Stomach smooth muscle (tissue), 2 donors: Measurements from ENCODE around the gene DSN1.

ENCODE experiments used
- H3K27ac ChIP-seq: one replicate; pipeline ENCODE4 v1.7.0; 2013; ENCODE audit warnings: mild to moderate bottlenecking, low read length, inconsistent platforms
- H3K27me3 ChIP-seq, 2 donors: one replicate each; pipeline ENCODE4 v1.7.0; 2013; ENCODE audit warnings: low read length in 2 of 2; ENCODE audit not compliant: insufficient read depth in 2 of 2, control insufficient read depth in 1 of 2
- H3K36me3 ChIP-seq, 2 donors: one replicate each; pipeline ENCODE4 v1.7.0; 2013; ENCODE audit warnings: low read length in 2 of 2; ENCODE audit not compliant: control insufficient read depth in 2 of 2, insufficient read depth in 2 of 2
- H3K4me1 ChIP-seq: one replicate; pipeline ENCODE4 v1.7.0; 2013; ENCODE audit warnings: low read length; ENCODE audit not compliant: control insufficient read depth, insufficient read depth
- H3K4me3 ChIP-seq, 2 donors: one replicate each; pipeline ENCODE4 v1.7.0; 2013; ENCODE audit warnings: low read length in 2 of 2
- H3K9ac ChIP-seq, 2 donors: one replicate each; pipeline ENCODE4 v1.7.0; 2013; ENCODE audit warnings: low read length in 2 of 2, mild to moderate bottlenecking in 1 of 2
- H3K9me3 ChIP-seq, 2 donors: one replicate each; pipeline ENCODE4 v1.7.0; 2013; ENCODE audit warnings: low read length in 2 of 2; ENCODE audit not compliant: control insufficient read depth in 2 of 2
- donor health status: healthy.
- donor health status: Pancreatic carcinoma.

Gene DSN1, protein sequence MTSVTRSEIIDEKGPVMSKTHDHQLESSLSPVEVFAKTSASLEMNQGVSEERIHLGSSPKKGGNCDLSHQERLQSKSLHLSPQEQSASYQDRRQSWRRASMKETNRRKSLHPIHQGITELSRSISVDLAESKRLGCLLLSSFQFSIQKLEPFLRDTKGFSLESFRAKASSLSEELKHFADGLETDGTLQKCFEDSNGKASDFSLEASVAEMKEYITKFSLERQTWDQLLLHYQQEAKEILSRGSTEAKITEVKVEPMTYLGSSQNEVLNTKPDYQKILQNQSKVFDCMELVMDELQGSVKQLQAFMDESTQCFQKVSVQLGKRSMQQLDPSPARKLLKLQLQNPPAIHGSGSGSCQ

GRCh38 chr20:36773597-36774390, at the start of gene DSN1:
Gene DSN1, minus strand, starts transcription at chr20:36773763. Its CDS starts 2,305 bp downstream, at chr20:36771458.
- Histone ChIP-seq H3K36me3 (no peaks in the 10 kb centered on the region), H3K27ac (peak within 1 kb of the TSS; percentile 94), H3K27me3 (no peaks in the 10 kb centered on the region), H3K4me3 (peak within 1 kb of the TSS; percentile 65 to 93), H3K9ac (peak within 1 kb of the TSS; percentile 84 to 96), H3K9me3 (no peaks in the 10 kb centered on the region), H3K4me1 (peaks cover 26% of the 10 kb centered on the region)

DNA sequence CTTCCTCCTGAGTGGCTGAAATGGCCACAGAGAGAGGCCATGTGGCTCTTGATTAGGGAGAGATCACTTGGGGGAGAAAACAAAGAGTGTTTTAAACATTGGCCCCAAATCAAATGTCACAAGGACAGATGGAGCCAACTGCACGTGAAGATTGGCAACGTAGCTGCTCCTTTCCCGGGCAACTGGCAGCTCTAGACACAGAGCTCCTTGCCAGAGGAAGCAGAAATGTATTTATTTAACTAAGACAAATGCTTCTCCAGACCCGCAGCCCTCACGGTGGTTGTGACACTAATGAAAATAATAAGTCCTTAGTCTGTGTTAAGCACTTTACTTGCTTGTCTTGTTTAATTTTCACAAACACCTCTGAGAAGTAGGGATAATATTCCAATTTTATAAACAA, 49.6 kb upstream of the DSN1 start:
- H3K4me3 ChIP-seq: no peak overlapping the region
- H3K9ac ChIP-seq: no peak overlapping the region
- H3K27me3 ChIP-seq: no peaks in the 10 kb centered on the region
- peak overlapping the region; percentile 18 for H3K27ac ChIP-seq
- no peaks in the 10 kb centered on the region for H3K9me3 ChIP-seq
- H3K36me3 ChIP-seq: peaks cover 13 to 18% of the 10 kb centered on the region in 2 donors
- H3K4me1 ChIP-seq: peaks cover 23% of the 10 kb centered on the region

- peaks cover 12 to 18% of the 10 kb centered on the region in 2 donors for H3K36me3 ChIP-seq
Observed at GRCh38 chr20:36821964-36822437, 48.4 kb upstream of the DSN1 start.

GRCh38 chr20:36820928-36821327, 47.4 kb upstream of the DSN1 start:
- H3K4me1 ChIP-seq: peaks cover 23% of the 10 kb centered on the region
- no peak overlapping the region for H3K4me3 ChIP-seq
- peaks cover 19 to 27% of the 10 kb centered on the region in 2 donors for H3K36me3 ChIP-seq
- H3K9me3 ChIP-seq: no peaks in the 10 kb centered on the region
- H3K27ac ChIP-seq: no peak overlapping the region
- no peak overlapping the region for H3K9ac ChIP-seq
- H3K27me3 ChIP-seq: no peaks in the 10 kb centered on the region

More at GRCh38 chr20:36821964-36822437, 48.4 kb upstream of the DSN1 start:
- Histone ChIP-seq H3K9me3 (no peaks in the 10 kb centered on the region), H3K9ac (no peak overlapping the region), H3K4me3 (no peak overlapping the region), H3K27ac (peak overlapping the region; percentile 6), H3K4me1 (peaks cover 23% of the 10 kb centered on the region), H3K27me3 (no peaks in the 10 kb centered on the region)

GRCh38 chr20:36820073-36820472, 46.5 kb upstream of the DSN1 start:
- peaks cover 23% of the 10 kb centered on the region for H3K4me1 ChIP-seq
- H3K4me3 ChIP-seq: no peak overlapping the region
- no peak overlapping the region for H3K9ac ChIP-seq
- H3K9me3 ChIP-seq: no peaks in the 10 kb centered on the region
- no peaks in the 10 kb centered on the region for H3K27me3 ChIP-seq
- H3K36me3 ChIP-seq: peaks cover 27 to 29% of the 10 kb centered on the region in 2 donors
- no peak overlapping the region for H3K27ac ChIP-seq

- H3K9me3 ChIP-seq: no peaks in the 10 kb centered on the region
- H3K36me3 ChIP-seq: peaks cover 28 to 33% of the 10 kb centered on the region in 2 donors
- H3K27ac ChIP-seq: no peak overlapping the region
- peaks cover 23% of the 10 kb centered on the region for H3K4me1 ChIP-seq
- H3K4me3 ChIP-seq: no peak overlapping the region
- no peak overlapping the region for H3K9ac ChIP-seq
- H3K27me3 ChIP-seq: no peaks in the 10 kb centered on the region
Observed at GRCh38 chr20:36819659-36820058, 46.1 kb upstream of the DSN1 start.

GRCh38 chr20:36818861-36819260, 45.3 kb upstream of the DSN1 start:
- peaks cover 20% of the 10 kb centered on the region for H3K4me1 ChIP-seq
- H3K27ac ChIP-seq: no peak overlapping the region
- H3K27me3 ChIP-seq: no peaks in the 10 kb centered on the region
- H3K36me3 ChIP-seq: peaks cover 32 to 37% of the 10 kb centered on the region in 2 donors
- H3K9me3 ChIP-seq: no peaks in the 10 kb centered on the region
- H3K9ac ChIP-seq: no peak overlapping the region
- no peak overlapping the region for H3K4me3 ChIP-seq

- Histone ChIP-seq H3K4me3 (no peak overlapping the region), H3K27ac (no peak overlapping the region), H3K4me1 (peaks cover 14% of the 10 kb centered on the region), H3K36me3 (peaks cover 32 to 39% of the 10 kb centered on the region in 2 donors), H3K9ac (no peak overlapping the region), H3K27me3 (no peaks in the 10 kb centered on the region), H3K9me3 (no peaks in the 10 kb centered on the region)
Observed at GRCh38 chr20:36818185-36818584, 44.6 kb upstream of the DSN1 start.

- H3K9ac ChIP-seq: no peak overlapping the region
- H3K27ac ChIP-seq: no peak overlapping the region
- H3K9me3 ChIP-seq: no peaks in the 10 kb centered on the region
- peaks cover 32 to 41% of the 10 kb centered on the region in 2 donors for H3K36me3 ChIP-seq
- H3K27me3 ChIP-seq: no peaks in the 10 kb centered on the region
- H3K4me3 ChIP-seq: no peak overlapping the region
- peaks cover 7% of the 10 kb centered on the region for H3K4me1 ChIP-seq
Observed at GRCh38 chr20:36817496-36817895, 43.9 kb upstream of the DSN1 start.

DNA sequence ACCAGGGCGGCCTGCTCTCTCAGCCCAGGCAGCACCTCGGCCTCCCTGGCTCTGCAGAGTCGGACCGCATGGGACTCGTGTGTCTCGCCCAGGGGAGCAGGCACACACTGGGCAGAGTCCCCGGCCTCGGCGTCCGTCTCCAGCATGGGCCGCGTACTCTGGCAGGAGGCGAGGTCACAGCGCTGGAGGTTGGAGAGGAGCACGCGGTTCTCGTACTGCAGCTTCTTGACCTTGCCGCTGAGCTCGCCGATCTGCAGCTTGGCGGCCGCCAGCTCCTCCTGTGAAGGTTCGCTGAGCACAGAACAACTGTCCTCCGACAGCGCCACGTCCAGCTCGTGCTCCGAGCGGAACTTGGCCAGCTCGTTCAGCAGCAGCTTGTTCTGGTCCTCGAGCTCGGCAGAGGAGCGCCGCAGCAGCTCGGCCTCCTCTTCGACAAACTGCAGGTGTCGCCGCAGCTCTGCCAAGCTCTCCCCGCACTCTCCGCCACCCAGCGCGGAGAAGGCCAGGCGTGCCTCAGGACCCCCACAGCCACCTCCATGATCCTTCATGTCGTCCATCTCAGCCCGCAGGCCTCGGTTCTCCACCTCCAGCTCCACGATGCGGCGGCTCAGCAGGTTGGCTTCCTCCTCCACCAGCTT, 42.0 kb upstream of the DSN1 start:
- H3K27me3 ChIP-seq: no peaks in the 10 kb centered on the region
- H3K9me3 ChIP-seq: no peaks in the 10 kb centered on the region
- peaks cover 49 to 52% of the 10 kb centered on the region in 2 donors for H3K36me3 ChIP-seq
- no peak overlapping the region for H3K4me3 ChIP-seq
- no peak overlapping the region for H3K9ac ChIP-seq
- no peak overlapping the region for H3K27ac ChIP-seq
- no peaks in the 10 kb centered on the region for H3K4me1 ChIP-seq
